Fibroblast of skin of left biceps (primary cell): ENCODE data around the gene GRM5.
"Not testable (repeated sequence)": the region's sequence is repeated elsewhere in the genome, so short reads cannot be mapped to it uniquely, and the experiment has no call there.

Source experiments
- DNase-seq, 2 experiments: peaks; one replicate each; pipeline ENCODE4 v3.0.0-alpha.2; 2013; ENCODE audit warnings: low read depth in 2 of 2

The GRM5 gene

GRCh38 chr11:88838139-88838538 is 227.6 kb downstream of the GRM5 start:
- peak; percentile 25 to 31 for DNase-seq

GRCh38 chr11:88835709-88836108 is 230.1 kb downstream of the GRM5 start:
- DNase-seq: not testable (repeated sequence)

DNA sequence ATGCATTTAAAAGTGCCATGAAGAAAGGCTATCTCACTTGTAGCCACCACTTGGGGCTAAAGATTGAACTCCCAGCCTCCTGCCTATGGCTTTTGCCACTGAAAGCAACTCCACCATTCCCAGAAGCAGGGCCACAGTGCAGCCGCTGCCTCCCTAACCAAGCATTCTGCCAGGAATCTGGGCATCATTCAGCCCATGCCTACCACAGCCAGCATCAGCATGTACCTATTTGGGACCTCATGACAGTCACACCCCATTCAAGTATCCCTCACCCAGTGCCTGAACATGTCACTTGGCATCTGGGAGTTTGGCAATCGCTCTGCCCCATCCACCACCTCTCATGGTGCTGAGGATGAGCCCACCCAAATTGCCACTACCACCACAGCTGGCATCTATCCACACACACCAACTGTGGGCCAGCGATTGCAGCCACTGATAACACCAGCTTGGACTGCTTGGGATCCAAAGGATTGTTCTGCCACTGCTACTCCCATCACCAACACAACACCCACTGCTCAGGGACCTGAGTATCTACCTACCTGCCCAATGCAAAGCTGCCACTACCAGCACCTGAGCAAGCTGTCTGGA is 234.4 kb downstream of the GRM5 start:
- DNase-seq: no peak

GRCh38 chr11:88827018-88827676 is 238.6 kb downstream of the GRM5 start:
- no peak for DNase-seq

DNA sequence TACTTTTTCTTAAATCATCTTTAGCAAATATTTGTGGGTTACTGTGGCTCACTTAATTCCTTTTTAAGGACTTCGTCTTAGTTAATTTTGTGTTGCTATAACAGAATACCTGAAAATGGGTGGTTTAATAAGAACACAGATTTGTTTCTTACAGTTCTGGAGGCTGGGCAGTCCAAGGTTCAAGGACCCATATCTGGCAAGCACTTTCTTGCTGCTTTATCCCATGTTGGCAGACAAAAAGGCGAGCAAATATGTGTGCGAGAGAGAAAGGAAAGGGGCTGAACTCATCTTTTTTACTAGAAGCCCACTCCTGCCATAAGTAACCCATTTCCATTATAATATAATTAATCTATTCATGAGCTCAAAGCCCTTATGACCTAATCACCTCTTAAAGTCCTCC is 246.2 kb downstream of the GRM5 start:
- DNase-seq: no peak

DNA sequence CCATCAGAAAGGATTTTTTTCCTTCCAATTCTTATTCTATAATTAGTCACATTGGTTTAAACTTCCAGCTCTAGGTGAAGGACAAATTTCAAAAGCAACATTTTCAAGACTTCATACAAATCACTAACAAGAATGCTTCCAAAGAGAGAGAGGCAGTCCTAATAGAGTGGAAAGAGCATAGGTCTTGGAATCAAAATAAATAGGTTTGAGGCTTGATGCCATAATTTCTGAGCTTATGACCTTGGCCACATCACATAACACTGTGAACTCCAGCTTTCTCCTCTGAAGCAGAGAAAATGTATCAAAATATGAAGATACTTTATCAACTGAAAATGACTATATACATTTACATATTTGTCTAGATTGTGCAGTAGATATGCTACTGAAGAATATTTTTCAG is 246.8 kb downstream of the GRM5 start:
- DNase-seq: no peak

- no peak for DNase-seq
Measured at GRCh38 chr11:88815505-88815904, 250.3 kb downstream of the GRM5 start.

GRCh38 chr11:88814076-88814475 is 251.7 kb downstream of the GRM5 start:
- no peak for DNase-seq

DNA sequence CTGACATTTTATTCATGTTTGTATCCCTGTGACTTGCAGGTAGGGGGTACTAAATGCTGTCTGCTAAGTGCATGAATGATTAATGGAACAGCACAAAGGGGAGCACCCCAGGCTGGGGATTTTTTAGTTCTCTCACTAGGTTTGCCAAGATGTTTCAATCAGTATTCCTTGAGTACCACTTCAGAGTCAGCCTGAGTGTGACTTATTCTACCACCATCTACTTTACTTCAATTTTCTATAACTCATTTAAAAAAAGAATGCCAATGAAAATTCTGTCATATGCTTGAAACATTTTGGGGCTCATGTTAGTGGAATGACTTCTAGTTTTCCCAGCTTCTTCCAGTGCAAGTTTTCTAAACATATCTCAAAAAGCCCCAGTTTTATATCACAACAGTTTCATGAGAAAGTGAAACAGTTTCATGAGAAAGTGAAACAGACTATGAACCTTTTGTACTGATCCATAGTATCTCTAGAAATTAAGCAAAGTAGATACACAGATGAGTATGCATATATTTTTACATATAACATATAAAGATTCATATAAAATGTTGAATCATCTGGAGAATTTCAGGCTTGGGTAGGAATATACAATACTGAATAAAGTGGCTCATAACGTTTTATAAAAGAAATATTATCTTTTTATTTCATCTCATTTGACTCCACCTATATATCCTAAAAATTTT is 252.4 kb downstream of the GRM5 start:
- DNase-seq: no peak

DNA sequence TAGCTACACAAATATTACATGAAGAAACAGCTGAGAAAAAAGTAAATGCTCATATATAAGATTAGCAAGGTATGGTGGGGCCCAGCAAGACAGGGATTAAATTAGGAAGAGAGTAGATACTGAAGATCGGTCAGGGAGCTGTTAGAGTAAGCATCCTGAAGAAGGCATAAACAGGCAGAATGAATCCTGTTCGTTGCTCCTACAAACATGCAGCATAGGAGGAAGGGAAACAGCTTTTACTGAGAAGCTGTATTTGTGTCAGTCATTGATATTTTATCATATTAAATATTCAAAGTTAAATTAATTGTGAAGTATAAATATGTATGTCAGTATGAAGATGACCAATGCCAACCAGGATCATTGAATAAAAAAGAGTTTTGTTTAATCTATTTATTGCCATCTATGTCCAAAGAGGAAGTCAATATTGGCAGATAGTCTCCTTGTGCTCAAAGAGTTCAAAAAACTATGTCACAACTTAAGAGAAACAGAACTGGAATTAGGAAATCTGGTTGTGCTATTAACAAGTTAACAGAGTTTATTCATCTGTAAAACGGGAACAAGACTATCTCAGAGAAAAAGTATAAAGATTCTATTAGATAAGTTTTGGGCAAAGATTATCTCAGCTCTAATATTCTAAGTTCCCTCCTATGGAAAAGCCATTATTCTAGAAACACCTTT is 255.2 kb downstream of the GRM5 start:
- DNase-seq: no peak

DNA sequence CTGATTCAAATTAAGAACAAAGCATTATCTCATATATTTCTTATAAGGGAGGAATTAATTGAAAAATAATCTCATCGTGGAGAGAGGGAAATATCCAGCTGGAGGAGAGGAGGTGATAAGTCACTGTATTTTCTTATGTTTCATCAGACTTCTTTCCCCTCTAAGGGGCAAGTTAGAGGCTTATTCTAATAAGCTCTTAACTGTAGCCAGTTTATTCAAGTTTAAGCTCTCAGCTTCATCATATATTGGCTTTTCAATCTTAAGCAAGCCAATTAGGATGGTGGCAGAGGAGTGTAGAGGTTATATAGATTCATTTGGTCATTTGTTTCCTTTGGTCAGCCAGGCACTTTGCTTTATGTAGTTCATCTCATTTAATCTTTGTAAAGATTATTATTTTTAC is 256.7 kb downstream of the GRM5 start:
- no peak for DNase-seq

GRCh38 chr11:88807349-88807748 is 258.4 kb downstream of the GRM5 start:
- no peak for DNase-seq

- no peak for DNase-seq
Measured at GRCh38 chr11:88806410-88806809, 259.4 kb downstream of the GRM5 start.

DNA sequence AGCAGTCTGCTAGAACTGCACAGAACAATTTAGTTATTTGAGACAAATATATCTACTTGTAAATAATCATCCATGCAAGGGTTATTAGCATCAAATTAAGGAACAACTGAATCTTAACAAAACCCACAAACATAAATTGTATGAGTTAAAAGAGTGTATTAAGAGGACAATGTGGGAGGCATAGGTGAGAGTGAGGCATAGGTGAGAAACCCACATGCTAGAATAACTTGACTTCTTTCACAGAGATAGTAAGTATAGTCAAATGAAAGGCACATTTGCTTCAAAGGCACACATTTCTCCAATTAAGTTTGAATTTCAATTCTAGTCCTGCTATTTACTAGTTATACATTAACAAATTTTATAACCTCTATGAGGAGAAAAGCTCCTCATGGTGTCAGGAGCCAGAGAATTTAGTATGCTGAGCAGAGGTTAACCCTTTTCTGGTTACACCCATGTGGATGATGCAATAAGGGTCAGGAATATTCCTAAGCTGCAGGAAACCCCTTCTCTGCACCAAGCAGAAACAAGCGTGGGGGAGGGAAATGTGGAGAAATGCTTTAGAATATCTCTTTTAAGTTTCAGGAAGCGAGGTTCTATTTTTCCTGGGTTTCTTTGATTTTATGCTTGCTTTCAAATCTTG is 264.2 kb downstream of the GRM5 start:
- no peak for DNase-seq

- no peak for DNase-seq
Measured at GRCh38 chr11:88799771-88800500, 265.8 kb downstream of the GRM5 start.

- no peak for DNase-seq
Measured at GRCh38 chr11:88790182-88790581, 275.6 kb downstream of the GRM5 start.

GRCh38 chr11:88779577-88779976 is 286.2 kb downstream of the GRM5 start:
- DNase-seq: peak; percentile 84 to 85

GRCh38 chr11:88770475-88771079 is 295.2 kb downstream of the GRM5 start:
- DNase-seq: no peak

DNA sequence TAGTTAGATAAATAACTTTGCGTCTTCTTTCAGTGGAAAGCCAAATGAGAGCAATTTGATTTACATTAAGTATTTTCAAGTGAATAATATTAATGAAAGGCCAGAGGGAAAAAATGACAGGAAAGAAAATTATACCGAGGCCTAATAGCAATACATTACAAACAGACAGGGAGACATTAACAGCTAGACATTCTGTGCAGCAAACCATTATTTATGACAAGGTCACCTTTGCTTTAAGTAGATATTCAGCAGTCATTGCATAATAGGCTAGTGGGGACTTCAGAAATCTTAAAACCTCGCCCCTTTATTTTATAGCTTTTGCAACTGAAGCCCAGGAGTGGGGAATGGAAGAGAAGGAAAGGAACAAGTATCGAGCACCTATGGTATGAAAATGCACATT is 321.6 kb downstream of the GRM5 start:
- DNase-seq: no peak

GRCh38 chr11:88739524-88739923 is 326.3 kb downstream of the GRM5 start:
- DNase-seq: no peak

- DNase-seq: no peak
Measured at GRCh38 chr11:88709567-88709966, 356.2 kb downstream of the GRM5 start.
